WTC11 (cell line): ENCODE results near the gene NEU2. TPM values are rescaled to one million over a fixed set of nuclear protein-coding genes. Genes with fewer than 3 reads are reported as not detected.

Experiments
- ATAC-seq: fragments of 200-7000 bp; cut with Tn5 transposase; 2 replicates; pipeline ENCODE4 v1.10.0; 2021; ENCODE audit warnings: mild to moderate bottlenecking, moderate library complexity
- CTCF ChIA-PET: fragments of 300-600 bp; sonication (Branson Sonifier 250); formaldehyde crosslinking; loops from one replicate; lab custom pipeline; 2021; ENCODE audit warnings: antibody characterized with exemption; lab: Charles Lee
- POLR2A ChIA-PET: fragments of 350-600 bp; sonication (Branson Sonifier 250); formaldehyde crosslinking; loops from one replicate; lab custom pipeline; 2021; ENCODE audit warnings: antibody characterized with exemption; lab: Charles Lee
- DNase-seq: peaks from one replicate; pipeline ENCODE4 v3.0.0; 2021; ENCODE audit warnings: low spot score
- H3K27ac Mint-ChIP-seq: 2 replicates; pipeline ENCODE4 v1.8.0; 2021; ENCODE audit warnings: mixed read lengths
- H3K27me3 Mint-ChIP-seq: 2 replicates; pipeline ENCODE4 v1.8.0; 2021; ENCODE audit warnings: low read depth, mild to moderate bottlenecking, moderate library complexity, mixed read lengths
- H3K36me3 Mint-ChIP-seq: 2 replicates; pipeline ENCODE4 v1.8.0; 2021; ENCODE audit warnings: mixed read lengths
- H3K4me1 Mint-ChIP-seq: 2 replicates; pipeline ENCODE4 v1.8.0; 2022; ENCODE audit warnings: mixed read lengths
- H3K4me3 Mint-ChIP-seq: 2 replicates; pipeline ENCODE4 v1.8.0; 2021; ENCODE audit warnings: mild to moderate bottlenecking, moderate library complexity, mixed read lengths
- H3K9me3 Mint-ChIP-seq: 2 replicates; pipeline ENCODE4 v1.8.0; 2021; ENCODE audit warnings: mixed read lengths
- AR ChIP-seq: fragments of 250-450 bp; sonication (Bioruptor Pico); IDR thresholded peaks from 2 replicates; pipeline ENCODE4 v1.9.0; 2021; ENCODE audit warnings: mild to moderate bottlenecking
- ATF3 ChIP-seq: sonication (generic); formaldehyde crosslinking; conservative IDR thresholded peaks from 2 replicates; pipeline ENCODE4 v1.8.1; 2022; ENCODE audit warnings: mild to moderate bottlenecking, missing genetic modification reagents
- CDX4 ChIP-seq: fragments of 250-450 bp; sonication (Bioruptor Pico); IDR thresholded peaks from 2 replicates; pipeline ENCODE4 v1.9.0; 2021; ENCODE audit warnings: moderate library complexity, mild to moderate bottlenecking, inconsistent platforms, borderline replicate concordance
- EMX1 ChIP-seq: fragments of 250-450 bp; sonication (Bioruptor Pico); IDR thresholded peaks from 2 replicates; pipeline ENCODE4 v1.8.0; 2021; ENCODE audit warnings: mild to moderate bottlenecking
- IRF1 ChIP-seq: sonication (generic); formaldehyde crosslinking; IDR thresholded peaks from 2 replicates; pipeline ENCODE4 v1.8.0; 2023; ENCODE audit warnings: missing genetic modification reagents
- JUN ChIP-seq: sonication (generic); formaldehyde crosslinking; IDR thresholded peaks from 2 replicates; pipeline ENCODE4 v1.8.0; 2023; ENCODE audit warnings: mild to moderate bottlenecking, missing genetic modification reagents
- MYBL2 ChIP-seq: sonication (generic); formaldehyde crosslinking; IDR thresholded peaks from 2 replicates; pipeline ENCODE4 v1.8.1; 2023; ENCODE audit warnings: mild to moderate bottlenecking, moderate library complexity, missing genetic modification reagents
- NR2C2 ChIP-seq: sonication (generic); formaldehyde crosslinking; IDR thresholded peaks from 2 replicates; pipeline ENCODE4 v1.8.0; 2022; ENCODE audit warnings: mild to moderate bottlenecking, missing genetic modification reagents
- PRRX2 ChIP-seq: fragments of 250-450 bp; sonication (Bioruptor Pico); IDR thresholded peaks from 2 replicates; pipeline ENCODE4 v1.8.0; 2021; ENCODE audit warnings: mild to moderate bottlenecking
- ZBTB21 ChIP-seq: sonication (generic); formaldehyde crosslinking; IDR thresholded peaks from 2 replicates; pipeline ENCODE4 v1.8.1; 2023; ENCODE audit warnings: mild to moderate bottlenecking, missing genetic modification reagents, borderline replicate concordance
- ZNF121 ChIP-seq: sonication (generic); formaldehyde crosslinking; IDR thresholded peaks from 2 replicates; pipeline ENCODE4 v1.8.0; 2023; ENCODE audit warnings: missing genetic modification reagents
- ZNF232 ChIP-seq: sonication (generic); formaldehyde crosslinking; IDR thresholded peaks from 2 replicates; pipeline ENCODE4 v1.8.0; 2022; ENCODE audit warnings: mild to moderate bottlenecking, missing genetic modification reagents
- ZNF423 ChIP-seq: fragments of 250-450 bp; sonication (Bioruptor Pico); IDR thresholded peaks from 2 replicates; pipeline ENCODE4 v2.1.2; 2022; ENCODE audit warnings: mild to moderate bottlenecking, moderate library complexity
- total RNA-seq: library from RNA; stranded (reverse); gene quantifications from 3 replicates; pipeline ENCODE4 v1.2.3, GENCODE V29; 2021

Gene NEU2
- total RNA-seq, 1 experiment from 2014 or later: not detected

GRCh38 chr2:233031556-233032500 lies 644 bp upstream of the NEU2 start:
- ATAC-seq (peak; percentile 56), DNase-seq (no peak)
- ChIA-PET POLR2A (interaction anchor here (0.6 kb wide), 1 partner anchor 103 kb away, joined by 5 read pairs; no protein-coding TSS in a partner anchor), CTCF (interaction anchor here (0.8 to 2.6 kb wide), 7 partner anchors 9 to 97 kb away, joined by 3 to 10 read pairs (median 5); partner anchors contain the start of gene INPP5D)
- Mint-ChIP-seq H3K4me3 (no peak overlapping the region), H3K4me1 (0 out of 2 replicates have a peak, but pooled peaks cover 8% of the 10 kb centered on the region), H3K9me3 (peaks cover 3% of the 10 kb centered on the region; the same call in 1 of the 2 replicates), H3K27ac (no peak overlapping the region), H3K27me3 (no peaks in the 10 kb centered on the region), H3K36me3 (no peaks in the 10 kb centered on the region)
- no peak for TF ChIP-seq ZNF121

- Mint-ChIP-seq H3K27me3 (no peaks in the 10 kb centered on the region), H3K4me1 (0 out of 2 replicates have a peak, but pooled peaks cover 8% of the 10 kb centered on the region), H3K9me3 (peaks cover 3% of the 10 kb centered on the region; the same call in 1 of the 2 replicates), H3K36me3 (no peaks in the 10 kb centered on the region), H3K27ac (no peak overlapping the region), H3K4me3 (no peak overlapping the region)
- no peak for ATAC-seq
- ChIA-PET POLR2A (no interaction called here), CTCF (interaction anchor here (0.6 to 2.6 kb wide), 4 partner anchors 18 to 210 kb away, joined by 3 to 10 read pairs (median 4); partner anchors contain the start of gene INPP5D)
- no peak for TF ChIP-seq ZNF232 (CRISPR knock-in tag)
- TF ChIP-seq ATF3 (CRISPR knock-in tag): no peak
- TF ChIP-seq JUN (CRISPR knock-in tag): no peak
- no peak for TF ChIP-seq AR (CRISPR knock-in tag)
- no peak for TF ChIP-seq ZNF423 (CRISPR knock-in tag)
- no peak for TF ChIP-seq NR2C2 (CRISPR knock-in tag)
- TF ChIP-seq ZBTB21: no peak
- TF ChIP-seq CDX4 (CRISPR knock-in tag): no peak
- no peak for TF ChIP-seq IRF1 (CRISPR knock-in tag)
- TF ChIP-seq MYBL2: no peak
- DNase-seq: no peak
Observed at GRCh38 chr2:233033672-233034071, 1.2 kb downstream of the NEU2 start.

GRCh38 chr2:233034091-233034882 lies 1.8 kb downstream of the NEU2 start:
- Mint-ChIP-seq H3K9me3 (peaks cover 2% of the 10 kb centered on the region; the same call in 1 of the 2 replicates), H3K27ac (no peak overlapping the region), H3K36me3 (no peaks in the 10 kb centered on the region), H3K27me3 (no peaks in the 10 kb centered on the region), H3K4me1 (0 out of 2 replicates have a peak, but pooled peaks cover 8% of the 10 kb centered on the region), H3K4me3 (no peak overlapping the region)
- no peak for TF ChIP-seq PRRX2 (CRISPR knock-in tag)
- TF ChIP-seq EMX1 (CRISPR knock-in tag): no peak
- no peak for DNase-seq
- ChIA-PET CTCF (interaction anchor here (0.6 to 1.9 kb wide), 3 partner anchors 26 to 209 kb away, joined by 3 to 4 read pairs (median 3); partner anchors contain the start of gene INPP5D), POLR2A (interaction anchor here (0.6 kb wide), 1 partner anchor 494 kb away, joined by 4 read pairs; no protein-coding TSS in a partner anchor)
- ATAC-seq: no peak
